ENCODE measurements around the gene ZNF154. TPM values are rescaled to one million over a fixed set of nuclear protein-coding genes. Genes with fewer than 3 reads are reported as not detected.

Gene ZNF154
- polyA plus RNA-seq, 3 donors from 2014 or later = 1.6 to 4.2 (median 3.2) TPM

DNA sequence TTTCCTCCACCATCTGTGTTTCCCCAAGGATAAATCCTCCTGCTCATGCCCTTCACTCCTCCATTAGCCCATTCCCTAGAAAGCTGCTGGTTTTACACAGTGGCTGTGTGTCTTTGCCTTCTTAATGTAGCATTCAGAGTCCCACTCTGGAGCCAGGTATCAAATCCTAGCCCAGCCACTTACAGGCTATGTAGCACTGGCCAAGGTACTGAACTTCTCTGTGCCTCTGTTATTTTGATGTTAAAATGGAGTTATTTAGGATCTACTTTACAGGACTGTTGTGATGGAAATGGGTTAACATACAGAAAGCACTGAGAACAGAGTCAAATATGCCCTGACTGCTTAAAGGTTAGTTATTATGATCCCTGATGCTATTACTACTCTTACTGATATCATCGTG is 41.8 kb downstream of the ZNF154 start:
- H3K4me1 Mint-ChIP-seq = peaks cover 0 to 4% of the 10 kb centered on the region in 2 donors

DNA sequence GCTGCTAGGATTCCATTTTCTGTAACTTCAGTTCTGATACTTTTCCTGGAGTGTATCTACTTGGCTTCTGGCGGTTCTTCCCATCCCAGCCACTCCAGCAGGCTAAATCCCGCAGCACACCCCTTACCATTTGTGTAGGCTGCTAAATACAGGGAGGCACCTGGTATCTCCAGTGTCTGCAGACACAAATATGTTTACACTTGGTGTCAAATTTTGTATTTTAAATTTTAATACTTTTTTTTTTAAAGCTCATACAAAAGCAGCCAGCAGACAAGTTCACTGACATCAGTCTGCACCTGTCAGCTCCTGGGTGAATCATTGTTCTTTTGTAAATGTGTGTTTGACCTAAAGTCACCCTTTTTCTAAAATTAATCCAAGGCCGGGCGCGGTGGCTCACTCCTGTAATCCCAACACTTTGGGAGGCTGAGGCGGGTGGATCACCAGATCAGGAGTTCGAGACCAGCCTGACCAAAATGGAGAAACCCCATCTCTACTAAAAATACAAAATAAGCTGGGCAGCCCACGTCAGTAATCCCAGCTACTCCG is 43.7 kb downstream of the ZNF154 start:
- Mint-ChIP-seq H3K4me3 (peak overlapping the region in 1 of 5 donors; percentile 1), H3K9me3 (peaks cover 0 to 3% (median under 1%) of the 10 kb centered on the region in 6 donors), H3K27me3 (ENCODE audit: low read depth in 3 of 3) (peaks cover 4 to 18% (median 7%) of the 10 kb centered on the region in 3 donors), H3K4me1 (peaks cover 0 to 4% of the 10 kb centered on the region in 2 donors), H3K36me3 (peaks cover 0 to 6% (median 0%) of the 10 kb centered on the region in 3 donors), H3K27ac (no peak overlapping the region)
- no peak for DNase-seq

More for the DNA sequence above, 41.8 kb downstream of the ZNF154 start:
- peaks cover 0 to 3% (median 0%) of the 10 kb centered on the region in 3 donors for H3K36me3 Mint-ChIP-seq
- peaks cover 2 to 15% (median 8%) of the 10 kb centered on the region in 3 donors for H3K27me3 Mint-ChIP-seq (ENCODE audit: low read depth in 3 of 3)
- no peak overlapping the region for H3K4me3 Mint-ChIP-seq
- H3K27ac Mint-ChIP-seq = no peak overlapping the region
- no peak for DNase-seq
- peaks cover 0 to 6% (median under 1%) of the 10 kb centered on the region in 6 donors for H3K9me3 Mint-ChIP-seq

DNA sequence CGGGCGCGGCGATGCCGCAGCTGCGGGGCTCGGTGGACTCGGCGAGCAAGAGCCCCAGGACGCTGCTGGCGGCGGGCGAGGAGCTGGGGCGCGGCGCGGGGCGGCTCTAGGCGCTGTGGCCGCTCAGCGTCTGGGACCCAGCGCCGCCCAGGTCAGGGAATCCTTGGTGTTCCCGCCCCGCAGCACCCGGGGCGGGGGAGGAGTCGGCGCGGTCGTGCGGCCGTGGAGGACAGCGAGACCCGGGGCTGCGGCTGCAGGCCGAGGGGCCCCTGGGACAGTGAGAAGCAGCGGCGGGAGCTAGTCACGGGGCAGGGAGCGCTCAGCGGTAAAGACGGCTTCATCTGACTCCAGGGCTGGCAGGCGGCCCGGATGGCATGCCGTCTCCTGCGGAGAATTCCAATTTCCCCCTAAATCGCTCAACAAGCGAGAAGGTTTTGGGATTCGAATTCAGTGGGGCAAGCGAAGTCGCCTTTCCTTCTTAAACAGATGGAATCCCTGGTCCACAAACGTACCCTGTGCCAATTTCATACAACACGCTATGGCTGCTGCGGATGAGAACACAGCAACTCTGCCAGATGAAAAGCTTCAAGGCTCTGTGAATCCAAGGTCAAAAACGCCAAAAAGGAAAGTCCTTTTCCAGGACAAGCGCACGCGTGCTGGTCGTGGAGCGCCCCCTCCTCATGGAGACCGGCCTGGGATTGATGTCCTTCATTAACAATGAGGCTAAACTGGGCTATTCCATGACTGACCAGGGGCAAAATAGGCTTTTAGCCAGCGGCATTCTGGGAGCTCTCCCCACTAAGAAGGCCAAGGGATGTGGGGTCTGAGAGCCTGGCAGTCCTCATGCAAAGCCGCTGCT is 44.5 kb downstream of the ZNF154 start:
- Mint-ChIP-seq H3K27me3 (ENCODE audit: low read depth in 3 of 3) (peaks cover 4 to 18% (median 7%) of the 10 kb centered on the region in 3 donors), H3K4me1 (peaks cover 0 to 4% of the 10 kb centered on the region in 2 donors), H3K9me3 (peaks cover 0 to 4% (median 2%) of the 10 kb centered on the region in 6 donors), H3K4me3 (peak overlapping the region in 4 of 5 donors; percentile 69 to 81 (median 74)), H3K27ac (no peak overlapping the region), H3K36me3 (peaks cover 0 to 6% (median 0%) of the 10 kb centered on the region in 3 donors)
- peak in 1 of 3 donors; percentile 7 for DNase-seq

DNA sequence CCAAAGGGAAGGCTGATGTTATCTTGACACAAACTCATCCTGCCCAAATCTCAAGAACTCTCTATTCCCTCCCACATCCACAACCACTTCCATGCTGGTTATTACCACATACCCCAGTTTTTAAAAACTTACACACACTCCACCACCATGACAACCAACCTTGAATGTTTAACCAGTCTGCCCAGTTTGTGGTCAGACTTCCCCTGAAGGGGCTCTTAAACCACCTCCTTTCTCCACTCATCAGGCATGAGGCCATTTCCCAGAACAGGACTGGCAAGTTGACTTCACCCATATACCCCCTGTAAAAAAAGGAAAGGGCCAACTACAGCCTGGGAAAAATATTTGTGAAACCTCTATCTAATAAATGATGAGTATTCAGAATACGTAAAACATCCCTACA is 52.7 kb downstream of the ZNF154 start:
- Mint-ChIP-seq H3K9me3 (peaks cover 20 to 61% (median 36%) of the 10 kb centered on the region in 6 donors), H3K27ac (no peak overlapping the region), H3K4me3 (no peak overlapping the region), H3K27me3 (ENCODE audit: low read depth in 3 of 3) (peaks cover 3 to 16% (median 5%) of the 10 kb centered on the region in 3 donors), H3K36me3 (peaks cover 12 to 19% (median 12%) of the 10 kb centered on the region in 3 donors), H3K4me1 (peaks cover 7 to 13% of the 10 kb centered on the region in 2 donors)
- DNase-seq = no peak

DNA sequence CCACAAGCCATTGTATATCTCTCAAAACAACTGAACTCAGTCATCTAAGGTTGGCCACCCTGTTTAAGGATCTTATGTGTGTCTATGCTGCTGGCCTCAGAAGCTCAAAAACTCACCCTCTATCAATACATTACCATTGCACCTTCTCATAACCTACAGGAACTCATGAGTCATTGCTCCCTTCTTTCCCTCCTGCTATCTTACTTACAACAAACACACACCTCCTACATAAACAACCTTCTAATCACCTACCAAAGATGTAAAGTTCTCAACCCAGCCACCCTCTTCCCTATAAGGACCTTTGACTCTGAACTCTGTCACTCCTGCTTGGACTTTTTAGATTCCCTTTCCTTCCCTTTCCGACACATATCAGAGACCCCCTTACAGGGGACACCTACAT is 53.6 kb downstream of the ZNF154 start:
- peaks cover 10 to 17% of the 10 kb centered on the region in 2 donors for H3K4me1 Mint-ChIP-seq
- H3K36me3 Mint-ChIP-seq = peaks cover 12 to 16% (median 14%) of the 10 kb centered on the region in 3 donors
- no peak overlapping the region for H3K27ac Mint-ChIP-seq
- peak overlapping the region in 1 of 5 donors; percentile 17 for H3K4me3 Mint-ChIP-seq
- peaks cover 0 to 16% (median 2%) of the 10 kb centered on the region in 3 donors for H3K27me3 Mint-ChIP-seq (ENCODE audit: low read depth in 3 of 3)
- H3K9me3 Mint-ChIP-seq = peaks cover 20 to 64% (median 36%) of the 10 kb centered on the region in 6 donors
- no peak for DNase-seq

DNA sequence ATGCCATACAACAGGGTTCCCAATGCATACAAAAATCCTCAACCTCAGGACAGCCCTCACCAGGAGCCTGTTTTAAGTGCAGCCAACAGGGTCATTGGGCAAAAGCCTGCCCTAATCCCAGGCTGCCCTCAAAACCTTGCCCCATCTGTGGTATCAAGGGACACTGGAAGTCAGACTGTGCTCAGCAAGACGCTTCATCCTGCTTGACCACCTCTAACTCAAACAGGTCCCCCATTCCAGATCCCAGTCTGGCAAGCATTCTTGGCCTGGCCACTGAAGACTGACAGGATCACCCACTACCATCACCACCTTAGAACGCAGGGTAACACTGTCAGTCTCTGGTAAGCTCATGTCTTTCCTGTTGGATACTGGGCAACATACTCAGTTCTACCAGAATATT is 55.3 kb downstream of the ZNF154 start:
- Mint-ChIP-seq H3K4me1 (peaks cover 10 to 17% of the 10 kb centered on the region in 2 donors), H3K9me3 (peaks cover 20 to 66% (median 41%) of the 10 kb centered on the region in 6 donors), H3K4me3 (no peak overlapping the region), H3K27me3 (ENCODE audit: low read depth in 3 of 3) (peaks cover 1 to 16% (median 2%) of the 10 kb centered on the region in 3 donors), H3K27ac (no peak overlapping the region), H3K36me3 (peaks cover 12 to 16% (median 14%) of the 10 kb centered on the region in 3 donors)
- DNase-seq = no peak

DNA sequence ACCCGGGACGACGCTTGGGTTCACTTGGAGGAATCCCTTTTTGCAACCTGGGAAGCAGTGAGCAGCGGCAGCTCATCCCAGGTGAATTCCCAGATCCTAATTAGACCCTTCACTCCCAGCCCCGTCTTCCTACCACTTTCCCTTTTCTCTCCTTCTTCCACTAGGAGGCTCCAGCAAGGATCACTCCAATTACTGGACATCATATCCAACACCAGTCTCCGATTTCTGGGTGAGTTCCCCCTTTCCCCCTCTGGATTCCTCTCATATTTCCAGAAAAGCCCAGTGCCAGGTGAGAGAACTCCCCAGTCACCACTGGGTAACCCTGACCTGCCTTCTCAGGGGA is 57.4 kb downstream of the ZNF154 start:
- Mint-ChIP-seq H3K27ac (peak overlapping the region in 2 of 6 donors; percentile 68 to 73), H3K36me3 (peaks cover 12 to 17% (median 16%) of the 10 kb centered on the region in 3 donors), H3K9me3 (peaks cover 39 to 81% (median 50%) of the 10 kb centered on the region in 6 donors), H3K27me3 (ENCODE audit: low read depth in 3 of 3) (peaks cover 2 to 16% (median 2%) of the 10 kb centered on the region in 3 donors), H3K4me3 (peak overlapping the region in 4 of 5 donors; percentile 33 to 77 (median 56)), H3K4me1 (peaks cover 10 to 17% of the 10 kb centered on the region in 2 donors)
- no peak for DNase-seq

DNA sequence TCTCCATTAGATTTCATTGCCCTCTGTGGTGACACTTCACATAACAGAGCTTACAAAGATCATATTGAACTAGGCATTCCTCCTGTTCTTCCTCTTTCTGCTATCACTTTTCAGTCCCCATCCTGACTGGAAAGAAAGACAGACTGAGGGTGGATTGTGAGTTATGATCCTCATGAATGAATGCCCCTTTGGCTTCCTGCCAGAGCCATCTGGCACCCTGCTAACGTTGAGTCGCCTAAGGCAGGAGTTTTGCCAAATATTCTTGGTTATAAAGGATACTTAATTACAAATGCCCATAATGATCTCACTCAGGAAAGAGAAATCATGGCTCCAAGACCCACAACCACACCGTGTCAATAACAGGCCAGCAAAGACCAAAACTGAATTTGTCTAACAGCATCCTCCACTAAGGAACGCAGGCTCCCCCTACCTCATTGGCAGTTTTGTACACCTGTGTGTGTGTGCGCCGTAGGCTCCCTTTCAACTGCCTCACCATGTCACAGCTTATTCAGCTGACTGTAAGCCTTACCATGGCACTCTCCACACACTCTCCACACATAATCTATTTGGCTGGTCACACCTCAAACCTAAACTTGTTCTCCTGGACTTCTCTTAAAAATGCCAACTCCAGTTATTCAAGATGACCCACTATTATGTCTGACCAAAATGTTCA is 60.5 kb downstream of the ZNF154 start:
- peaks cover 10 to 17% of the 10 kb centered on the region in 2 donors for H3K4me1 Mint-ChIP-seq
- H3K9me3 Mint-ChIP-seq = peaks cover 25 to 82% (median 54%) of the 10 kb centered on the region in 6 donors
- no peak overlapping the region for H3K27ac Mint-ChIP-seq
- peaks cover 7 to 17% (median 15%) of the 10 kb centered on the region in 3 donors for H3K36me3 Mint-ChIP-seq
- DNase-seq = no peak
- peaks cover 2 to 10% (median 5%) of the 10 kb centered on the region in 3 donors for H3K27me3 Mint-ChIP-seq (ENCODE audit: low read depth in 3 of 3)
- H3K4me3 Mint-ChIP-seq = no peak overlapping the region

Other genes starting within 250 kb of the ZNF154 start
- 1 to 10 TPM in 2 of 3 donors, not detected in 1; 2.2 to 2.3 TPM for gene ZNF772, start 231.6 kb downstream of the ZNF154 start, polyA plus RNA-seq
- 1 to 10 TPM; 1.4 to 5.8 (median 2.1) TPM for gene ZNF419, start 221.5 kb downstream of the ZNF154 start, polyA plus RNA-seq
- 10 to 100 TPM in 1 of 3 donors, 1 to 10 TPM in 2; 3.1 to 14.1 (median 3.3) TPM for gene ZNF773, start 209.3 kb downstream of the ZNF154 start, polyA plus RNA-seq
- 1 to 10 TPM; 3.1 to 7.1 (median 6.9) TPM for gene ZNF549, start 181.8 kb downstream of the ZNF154 start, polyA plus RNA-seq
- gene ZNF550, start 149.3 kb downstream of the ZNF154 start, polyA plus RNA-seq = 1 to 10 TPM; 1.5 to 7.9 (median 5.3) TPM
- 1 to 10 TPM; 3.2 to 6.2 (median 4.1) TPM for gene ZNF416, start 130.3 kb downstream of the ZNF154 start, polyA plus RNA-seq
- gene ZIK1, start 125.1 kb downstream of the ZNF154 start, polyA plus RNA-seq = 1 to 10 TPM; 4.0 to 8.9 (median 5.5) TPM
- 1 to 10 TPM; 2.9 to 8.0 (median 5.2) TPM for gene ZNF530, start 109.3 kb downstream of the ZNF154 start, polyA plus RNA-seq
- 10 to 100 TPM; 12.8 to 13.9 (median 13.1) TPM for gene ZNF134, start 95.0 kb downstream of the ZNF154 start, polyA plus RNA-seq
- 10 to 100 TPM; 10.2 to 26.4 (median 20.5) TPM for gene ZNF211, start 76.0 kb downstream of the ZNF154 start, polyA plus RNA-seq
- gene ZSCAN4, start 40.3 kb downstream of the ZNF154 start, polyA plus RNA-seq = under 1 TPM in 1 of 3 donors, not detected in 2; 0.27 TPM
- gene ZNF551, start 27.2 kb downstream of the ZNF154 start, polyA plus RNA-seq = 1 to 10 TPM; 5.6 to 6.9 (median 6.0) TPM
- gene ZNF671, start 18.4 kb upstream of the ZNF154 start, polyA plus RNA-seq = 10 to 100 TPM; 13.5 to 21.8 (median 18.0) TPM
- 1 to 10 TPM; 5.0 to 7.3 (median 5.9) TPM for gene ZNF776, start 37.6 kb upstream of the ZNF154 start, polyA plus RNA-seq
- 10 to 100 TPM in 2 of 3 donors, 1 to 10 TPM in 1; 8.1 to 14.6 (median 10.4) TPM for gene ZNF586, start 60.5 kb upstream of the ZNF154 start, polyA plus RNA-seq
- gene ZNF552, start 105.7 kb upstream of the ZNF154 start, polyA plus RNA-seq = 1 to 10 TPM; 4.4 to 6.7 (median 5.2) TPM
- gene ZNF587B, start 121.1 kb upstream of the ZNF154 start, polyA plus RNA-seq = 1 to 10 TPM in 2 of 3 donors, not detected in 1; 1.3 to 1.4 TPM
- 1 to 10 TPM in 2 of 3 donors, not detected in 1; 1.9 to 8.1 TPM for gene ZNF587, start 140.7 kb upstream of the ZNF154 start, polyA plus RNA-seq
- 10 to 100 TPM; 11.8 to 26.7 (median 14.8) TPM for gene ZNF814, start 179.8 kb upstream of the ZNF154 start, polyA plus RNA-seq
- 1 to 10 TPM in 2 of 3 donors, not detected in 1; 1.2 to 5.0 TPM for gene ZNF417, start 207.4 kb upstream of the ZNF154 start, polyA plus RNA-seq
- gene ZNF418, start 226.2 kb upstream of the ZNF154 start, polyA plus RNA-seq = 1 to 10 TPM in 2 of 3 donors, not detected in 1; 2.5 to 3.5 TPM
- 1 to 10 TPM; 5.9 to 7.5 (median 6.1) TPM for gene ZNF256, start 238.5 kb upstream of the ZNF154 start, polyA plus RNA-seq

All from immature natural killer cell (primary cell).